Measurements from ENCODE around the gene GOLGA3.
"Not testable (repeated sequence)": the region's sequence is repeated elsewhere in the genome, so short reads cannot be mapped to it uniquely, and the experiment has no call there.

Gene GOLGA3

GRCh38 chr12:132828706-132829534, at the start of gene GOLGA3:
Gene GOLGA3, minus strand, starts transcription at chr12:132828869. Its CDS starts 6,741 bp downstream, at chr12:132822128.
- Histone ChIP-seq H3K36me3 (ENCODE audit: insufficient read depth, low read length) (peaks cover 36% of the 10 kb centered on the region), H3K27me3 (ENCODE audit: insufficient read depth, low read length) (no peaks in the 10 kb centered on the region), H2AFZ (ENCODE audit: low read depth, low read length) (peak within 1 kb of the TSS; percentile 93), H3K4me1 (ENCODE audit: insufficient read depth, low read length) (peaks cover 13% of the 10 kb centered on the region), H3K9me3 (ENCODE audit: low read length) (peaks cover 7% of the 10 kb centered on the region), H3K4me3 (ENCODE audit: low read length) (peak within 1 kb of the TSS; percentile 61)

GRCh38 chr12:132874620-132875019, 46.0 kb upstream of the GOLGA3 start:
- not testable (repeated sequence) for H3K4me1 ChIP-seq (ENCODE audit: insufficient read depth, low read length); H3K9me3 ChIP-seq (ENCODE audit: low read length); H2AFZ ChIP-seq (ENCODE audit: low read depth, low read length); H3K4me3 ChIP-seq (ENCODE audit: low read length); H3K27me3 ChIP-seq (ENCODE audit: insufficient read depth, low read length)
- peaks cover 49% of the 10 kb centered on the region for H3K36me3 ChIP-seq (ENCODE audit: insufficient read depth, low read length)

- no peaks in the 10 kb centered on the region for H3K27me3 ChIP-seq (ENCODE audit: insufficient read depth, low read length)
- peaks cover 7% of the 10 kb centered on the region for H3K9me3 ChIP-seq (ENCODE audit: low read length)
- no peak overlapping the region for H3K4me3 ChIP-seq (ENCODE audit: low read length)
- peaks cover 53% of the 10 kb centered on the region for H3K36me3 ChIP-seq (ENCODE audit: insufficient read depth, low read length)
- no peak overlapping the region for H2AFZ ChIP-seq (ENCODE audit: low read depth, low read length)
- H3K4me1 ChIP-seq (ENCODE audit: insufficient read depth, low read length): no peaks in the 10 kb centered on the region
Observed at GRCh38 chr12:132874175-132874574, 45.5 kb upstream of the GOLGA3 start.

GRCh38 chr12:132873724-132874123, 45.1 kb upstream of the GOLGA3 start:
- H3K9me3 ChIP-seq (ENCODE audit: low read length): peaks cover 7% of the 10 kb centered on the region
- no peak overlapping the region for H3K4me3 ChIP-seq (ENCODE audit: low read length)
- no peak overlapping the region for H2AFZ ChIP-seq (ENCODE audit: low read depth, low read length)
- peaks cover 54% of the 10 kb centered on the region for H3K36me3 ChIP-seq (ENCODE audit: insufficient read depth, low read length)
- H3K27me3 ChIP-seq (ENCODE audit: insufficient read depth, low read length): no peaks in the 10 kb centered on the region
- H3K4me1 ChIP-seq (ENCODE audit: insufficient read depth, low read length): no peaks in the 10 kb centered on the region

- H3K27me3 ChIP-seq (ENCODE audit: insufficient read depth, low read length): no peaks in the 10 kb centered on the region
- no peaks in the 10 kb centered on the region for H3K4me1 ChIP-seq (ENCODE audit: insufficient read depth, low read length)
- no peak overlapping the region for H3K4me3 ChIP-seq (ENCODE audit: low read length)
- H3K9me3 ChIP-seq (ENCODE audit: low read length): peaks cover 7% of the 10 kb centered on the region
- H2AFZ ChIP-seq (ENCODE audit: low read depth, low read length): no peak overlapping the region
- H3K36me3 ChIP-seq (ENCODE audit: insufficient read depth, low read length): peaks cover 54% of the 10 kb centered on the region
Observed at GRCh38 chr12:132872975-132873421, 44.3 kb upstream of the GOLGA3 start.

- H3K4me3 ChIP-seq (ENCODE audit: low read length): no peak overlapping the region
- no peak overlapping the region for H2AFZ ChIP-seq (ENCODE audit: low read depth, low read length)
- H3K36me3 ChIP-seq (ENCODE audit: insufficient read depth, low read length): peaks cover 55% of the 10 kb centered on the region
- no peaks in the 10 kb centered on the region for H3K4me1 ChIP-seq (ENCODE audit: insufficient read depth, low read length)
- peaks cover 4% of the 10 kb centered on the region for H3K9me3 ChIP-seq (ENCODE audit: low read length)
- H3K27me3 ChIP-seq (ENCODE audit: insufficient read depth, low read length): no peaks in the 10 kb centered on the region
Observed at GRCh38 chr12:132872073-132872855, 43.6 kb upstream of the GOLGA3 start.

- Histone ChIP-seq H3K4me3 (ENCODE audit: low read length) (no peak overlapping the region), H3K9me3 (ENCODE audit: low read length) (peaks cover 8% of the 10 kb centered on the region), H3K27me3 (ENCODE audit: insufficient read depth, low read length) (no peaks in the 10 kb centered on the region), H3K36me3 (ENCODE audit: insufficient read depth, low read length) (peaks cover 58% of the 10 kb centered on the region), H3K4me1 (ENCODE audit: insufficient read depth, low read length) (no peaks in the 10 kb centered on the region), H2AFZ (ENCODE audit: low read depth, low read length) (no peak overlapping the region)
Observed at GRCh38 chr12:132869551-132869950, 40.9 kb upstream of the GOLGA3 start.

GRCh38 chr12:132866251-132866828, 37.7 kb upstream of the GOLGA3 start:
- Histone ChIP-seq H2AFZ (ENCODE audit: low read depth, low read length) (no peak overlapping the region), H3K27me3 (ENCODE audit: insufficient read depth, low read length) (no peaks in the 10 kb centered on the region), H3K9me3 (ENCODE audit: low read length) (peaks cover 7% of the 10 kb centered on the region), H3K4me1 (ENCODE audit: insufficient read depth, low read length) (no peaks in the 10 kb centered on the region), H3K4me3 (ENCODE audit: low read length) (no peak overlapping the region), H3K36me3 (ENCODE audit: insufficient read depth, low read length) (peaks cover 45% of the 10 kb centered on the region)

- H3K36me3 ChIP-seq (ENCODE audit: insufficient read depth, low read length): peaks cover 55% of the 10 kb centered on the region
Observed at GRCh38 chr12:132861558-132861957, 32.9 kb upstream of the GOLGA3 start.

GRCh38 chr12:132858718-132859266, 30.1 kb upstream of the GOLGA3 start:
- H2AFZ ChIP-seq (ENCODE audit: low read depth, low read length): no peak overlapping the region
- H3K36me3 ChIP-seq (ENCODE audit: insufficient read depth, low read length): peaks cover 60% of the 10 kb centered on the region
- no peak overlapping the region for H3K4me3 ChIP-seq (ENCODE audit: low read length)
- peaks cover 2% of the 10 kb centered on the region for H3K9me3 ChIP-seq (ENCODE audit: low read length)
- no peaks in the 10 kb centered on the region for H3K4me1 ChIP-seq (ENCODE audit: insufficient read depth, low read length)
- no peaks in the 10 kb centered on the region for H3K27me3 ChIP-seq (ENCODE audit: insufficient read depth, low read length)

More at GRCh38 chr12:132861558-132861957, 32.9 kb upstream of the GOLGA3 start:
- H3K4me1 ChIP-seq (ENCODE audit: insufficient read depth, low read length): no peaks in the 10 kb centered on the region
- no peaks in the 10 kb centered on the region for H3K27me3 ChIP-seq (ENCODE audit: insufficient read depth, low read length)
- no peak overlapping the region for H2AFZ ChIP-seq (ENCODE audit: low read depth, low read length)
- peaks cover 7% of the 10 kb centered on the region for H3K9me3 ChIP-seq (ENCODE audit: low read length)
- H3K4me3 ChIP-seq (ENCODE audit: low read length): no peak overlapping the region

- not testable (repeated sequence) for H3K27me3 ChIP-seq (ENCODE audit: insufficient read depth, low read length); H2AFZ ChIP-seq (ENCODE audit: low read depth, low read length); H3K4me3 ChIP-seq (ENCODE audit: low read length); H3K4me1 ChIP-seq (ENCODE audit: insufficient read depth, low read length); H3K9me3 ChIP-seq (ENCODE audit: low read length)
- peaks cover 70% of the 10 kb centered on the region for H3K36me3 ChIP-seq (ENCODE audit: insufficient read depth, low read length)
Observed at GRCh38 chr12:132857019-132857418, 28.4 kb upstream of the GOLGA3 start.

GRCh38 chr12:132856581-132856980, 27.9 kb upstream of the GOLGA3 start:
- H2AFZ ChIP-seq (ENCODE audit: low read depth, low read length): no peak overlapping the region
- peaks cover 70% of the 10 kb centered on the region for H3K36me3 ChIP-seq (ENCODE audit: insufficient read depth, low read length)
- no peaks in the 10 kb centered on the region for H3K27me3 ChIP-seq (ENCODE audit: insufficient read depth, low read length)
- H3K4me3 ChIP-seq (ENCODE audit: low read length): no peak overlapping the region
- no peaks in the 10 kb centered on the region for H3K4me1 ChIP-seq (ENCODE audit: insufficient read depth, low read length)
- peaks cover 1% of the 10 kb centered on the region for H3K9me3 ChIP-seq (ENCODE audit: low read length)

- H2AFZ ChIP-seq (ENCODE audit: low read depth, low read length): not testable (repeated sequence)
- H3K36me3 ChIP-seq (ENCODE audit: insufficient read depth, low read length): peaks cover 73% of the 10 kb centered on the region
Observed at GRCh38 chr12:132855211-132855610, 26.5 kb upstream of the GOLGA3 start.

More at GRCh38 chr12:132855211-132855610, 26.5 kb upstream of the GOLGA3 start:
- H3K4me3 ChIP-seq (ENCODE audit: low read length); H3K4me1 ChIP-seq (ENCODE audit: insufficient read depth, low read length); H3K9me3 ChIP-seq (ENCODE audit: low read length); H3K27me3 ChIP-seq (ENCODE audit: insufficient read depth, low read length): not testable (repeated sequence)
